Endodermal cell (in vitro differentiated cells): ENCODE measurements around the gene SNX9. TPM values are rescaled to one million over a fixed set of nuclear protein-coding genes. Genes with fewer than 3 reads are reported as not detected.

Experiments
- DNase-seq: peaks from one replicate; pipeline ENCODE4 v3.0.0-alpha.2; 2017
- H3K27ac ChIP-seq: 2 replicates; pipeline ENCODE4 v1.5.1; 2013; ENCODE audit warnings: mild to moderate bottlenecking, low read depth, low read length, moderate library complexity
- H3K27me3 ChIP-seq: 2 replicates; pipeline ENCODE4 v1.6.1; 2013; ENCODE audit warnings: mild to moderate bottlenecking, low read length, moderate library complexity; ENCODE audit not compliant: insufficient read depth, control insufficient read depth, poor library complexity, severe bottlenecking
- H3K36me3 ChIP-seq: 2 replicates; pipeline ENCODE4 v1.7.0; 2013; ENCODE audit warnings: mild to moderate bottlenecking, low read length, moderate library complexity; ENCODE audit not compliant: control insufficient read depth, insufficient read depth
- H3K4me1 ChIP-seq: one replicate; pipeline ENCODE4 v1.7.0; 2013; ENCODE audit warnings: low read length; ENCODE audit not compliant: control insufficient read depth, insufficient read depth
- H3K4me3 ChIP-seq: 2 replicates; pipeline ENCODE4 v1.5.1; 2013; ENCODE audit warnings: mild to moderate bottlenecking, low read length, moderate library complexity
- H3K9ac ChIP-seq: 2 replicates; pipeline ENCODE4 v1.6.1; 2013; ENCODE audit warnings: mild to moderate bottlenecking, low read length, moderate library complexity; ENCODE audit not compliant: poor library complexity, severe bottlenecking; ENCODE audit errors: extremely low read depth
- H3K9me3 ChIP-seq: 2 replicates; pipeline ENCODE4 v1.6.1; 2013; ENCODE audit warnings: mild to moderate bottlenecking, low read length, moderate library complexity; ENCODE audit not compliant: control insufficient read depth
- H3K27ac Mint-ChIP-seq: 2 replicates; pipeline ENCODE4 v1.8.0; 2020; ENCODE audit warnings: mixed read lengths
- H3K27me3 Mint-ChIP-seq: 2 replicates; pipeline ENCODE4 v1.8.0; 2021; ENCODE audit warnings: mild to moderate bottlenecking, mixed read lengths; ENCODE audit not compliant: insufficient read depth
- H3K36me3 Mint-ChIP-seq: 2 replicates; pipeline ENCODE4 v1.8.0; 2020; ENCODE audit warnings: low read depth, mixed read lengths
- H3K4me1 Mint-ChIP-seq: 2 replicates; pipeline ENCODE4 v1.8.0; 2020; ENCODE audit warnings: mixed read lengths
- H3K4me3 Mint-ChIP-seq: 2 replicates; pipeline ENCODE4 v1.8.0; 2020; ENCODE audit warnings: mild to moderate bottlenecking, moderate library complexity, mixed read lengths
- H3K9me3 Mint-ChIP-seq: 2 replicates; pipeline ENCODE4 v1.8.0; 2020; ENCODE audit warnings: mild to moderate bottlenecking, mixed read lengths
- WGBS, 2 experiments: methylation state at CpG; one replicate each; pipeline versions ENCODE4 v1.1.5 to v1.1.7; 2013; ENCODE audit warnings: missing lambda C conversion rate in 2 of 2, mixed read lengths in 1 of 2; ENCODE audit not compliant: insufficient coverage in 1 of 2, insufficient read length in 1 of 2; 5-methylcytosine and 5-hydroxymethylcytosine counted together
- total RNA-seq, 2 donors: library from RNA; stranded (reverse); fragmentation: NEBNext Ultra II Directional in 1 of 2; extraction: Animal tissue kit (Norgen Biotek cat#: 25700) in 1 of 2; gene quantifications; 2 replicates in 1 of 2; 3 replicates in 1 of 2; pipeline ENCODE4 v1.2.1, GENCODE V29; 2021
- TF ChIP-seq, protein P1 (sequence below): fragments of 200-600 bp; sonication (generic); conservative IDR thresholded peaks from 2 replicates; pipeline ENCODE4 v1.5.0; 2021; ENCODE audit warnings: antibody characterized with exemption, mild to moderate bottlenecking

The SNX9 gene
- total RNA-seq, 2 donors from 2014 or later = 30.6 to 33.0 TPM

DNA sequence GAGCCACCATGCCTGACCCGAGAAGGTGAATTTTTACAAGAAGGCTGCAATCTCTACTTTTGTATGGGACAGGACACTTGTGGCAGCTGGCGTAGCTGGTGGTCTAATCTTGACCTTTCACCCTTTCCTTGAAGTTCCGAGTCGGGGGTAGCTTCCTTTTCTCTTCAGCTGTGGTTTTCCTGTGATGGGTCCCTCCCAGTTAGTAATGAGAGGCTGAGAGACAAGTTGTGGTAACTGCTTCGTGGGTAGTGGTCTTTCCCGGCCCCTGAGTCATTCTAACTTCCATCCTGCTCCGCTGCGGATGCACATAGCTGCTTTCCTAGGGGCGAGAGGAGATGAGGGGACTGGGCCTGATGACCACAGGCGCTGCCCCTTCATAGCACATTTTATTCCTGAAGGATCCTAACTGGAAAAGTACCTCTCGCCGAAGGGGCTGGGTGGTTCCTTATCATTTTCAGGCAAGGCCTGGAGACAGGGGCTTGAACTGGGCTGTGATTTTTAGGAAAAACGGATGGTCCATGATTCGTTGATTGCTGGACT lies 161.7 kb downstream of the SNX9 start:
- H3K4me1 ChIP-seq = peaks cover 9% of the 10 kb centered on the region

DNA sequence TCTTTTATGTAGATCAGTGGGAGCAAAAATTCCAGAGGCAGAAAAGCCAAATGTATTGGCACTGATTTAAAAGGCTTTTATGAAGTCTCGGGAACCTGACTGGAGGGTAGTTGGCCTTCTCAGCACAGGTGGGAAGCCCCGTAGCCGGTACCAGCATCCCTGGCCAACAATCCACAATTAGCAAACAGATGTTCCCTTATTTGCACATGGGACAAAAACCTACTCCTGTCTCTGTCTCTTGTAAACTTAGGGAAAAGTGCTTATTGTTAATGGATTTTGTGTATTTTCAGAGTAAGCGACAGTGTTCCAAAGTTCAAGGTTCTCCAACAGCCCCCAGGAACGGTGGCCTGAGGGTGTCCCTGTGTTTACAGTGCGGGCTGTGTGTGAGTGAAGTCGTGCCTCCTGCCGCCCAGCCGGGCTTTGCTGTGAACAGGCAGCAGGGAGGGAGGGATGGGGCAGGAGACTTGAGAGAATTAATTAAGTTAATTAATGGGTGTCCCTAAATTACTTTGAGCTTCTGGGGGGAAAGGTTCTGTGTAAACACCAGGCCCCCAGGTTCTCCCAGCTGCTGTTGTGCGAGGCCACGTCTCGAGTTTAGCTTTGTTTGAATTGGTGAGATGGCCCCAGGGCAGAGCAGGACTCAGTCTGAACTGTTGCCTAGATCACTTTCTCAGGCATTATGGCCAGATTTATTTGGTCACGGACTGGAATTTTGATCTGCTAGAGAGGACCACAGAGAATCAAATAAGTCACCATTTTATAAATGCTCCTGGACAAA lies 162.5 kb downstream of the SNX9 start:
- H3K9ac ChIP-seq = peak overlapping the region; percentile 23
- peak overlapping the region; percentile 86 for H3K27ac Mint-ChIP-seq
- no peak overlapping the region for H3K4me3 ChIP-seq
- DNase-seq = peak; percentile 71
- H3K9me3 ChIP-seq = no peaks in the 10 kb centered on the region
- H3K27ac ChIP-seq = peak overlapping the region; percentile 19
- WGBS, 2 experiments = 60 to 66% methylated on average over 4 to 13 of the region's 13 CpGs
- H3K4me1 Mint-ChIP-seq = peaks cover 28% of the 10 kb centered on the region
- TF ChIP-seq, protein P1, sequence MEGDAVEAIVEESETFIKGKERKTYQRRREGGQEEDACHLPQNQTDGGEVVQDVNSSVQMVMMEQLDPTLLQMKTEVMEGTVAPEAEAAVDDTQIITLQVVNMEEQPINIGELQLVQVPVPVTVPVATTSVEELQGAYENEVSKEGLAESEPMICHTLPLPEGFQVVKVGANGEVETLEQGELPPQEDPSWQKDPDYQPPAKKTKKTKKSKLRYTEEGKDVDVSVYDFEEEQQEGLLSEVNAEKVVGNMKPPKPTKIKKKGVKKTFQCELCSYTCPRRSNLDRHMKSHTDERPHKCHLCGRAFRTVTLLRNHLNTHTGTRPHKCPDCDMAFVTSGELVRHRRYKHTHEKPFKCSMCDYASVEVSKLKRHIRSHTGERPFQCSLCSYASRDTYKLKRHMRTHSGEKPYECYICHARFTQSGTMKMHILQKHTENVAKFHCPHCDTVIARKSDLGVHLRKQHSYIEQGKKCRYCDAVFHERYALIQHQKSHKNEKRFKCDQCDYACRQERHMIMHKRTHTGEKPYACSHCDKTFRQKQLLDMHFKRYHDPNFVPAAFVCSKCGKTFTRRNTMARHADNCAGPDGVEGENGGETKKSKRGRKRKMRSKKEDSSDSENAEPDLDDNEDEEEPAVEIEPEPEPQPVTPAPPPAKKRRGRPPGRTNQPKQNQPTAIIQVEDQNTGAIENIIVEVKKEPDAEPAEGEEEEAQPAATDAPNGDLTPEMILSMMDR = no peak
- no peaks in the 10 kb centered on the region for H3K36me3 Mint-ChIP-seq
- H3K27me3 ChIP-seq = no peaks in the 10 kb centered on the region
- H3K4me3 Mint-ChIP-seq = no peak overlapping the region
- H3K4me1 ChIP-seq = peaks cover 9% of the 10 kb centered on the region
- H3K9me3 Mint-ChIP-seq = no peaks in the 10 kb centered on the region
- peaks cover 7% of the 10 kb centered on the region for H3K27me3 Mint-ChIP-seq
- H3K36me3 ChIP-seq = no peaks in the 10 kb centered on the region

More for the DNA sequence above, 161.7 kb downstream of the SNX9 start:
- Histone ChIP-seq H3K27ac (no peak overlapping the region), H3K9ac (no peak overlapping the region), H3K27me3 (no peaks in the 10 kb centered on the region), H3K9me3 (no peaks in the 10 kb centered on the region), H3K4me3 (no peak overlapping the region), H3K36me3 (no peaks in the 10 kb centered on the region)
- Mint-ChIP-seq H3K27ac (peak overlapping the region; percentile 77), H3K27me3 (peaks cover 16% of the 10 kb centered on the region), H3K9me3 (no peaks in the 10 kb centered on the region), H3K36me3 (no peaks in the 10 kb centered on the region), H3K4me3 (no peak overlapping the region), H3K4me1 (peaks cover 24% of the 10 kb centered on the region)
- TF ChIP-seq, protein P1 = no peak
- WGBS, 2 experiments = 86 to 87% methylated on average over 10 to 14 of the region's 14 CpGs
- no peak for DNase-seq

DNA sequence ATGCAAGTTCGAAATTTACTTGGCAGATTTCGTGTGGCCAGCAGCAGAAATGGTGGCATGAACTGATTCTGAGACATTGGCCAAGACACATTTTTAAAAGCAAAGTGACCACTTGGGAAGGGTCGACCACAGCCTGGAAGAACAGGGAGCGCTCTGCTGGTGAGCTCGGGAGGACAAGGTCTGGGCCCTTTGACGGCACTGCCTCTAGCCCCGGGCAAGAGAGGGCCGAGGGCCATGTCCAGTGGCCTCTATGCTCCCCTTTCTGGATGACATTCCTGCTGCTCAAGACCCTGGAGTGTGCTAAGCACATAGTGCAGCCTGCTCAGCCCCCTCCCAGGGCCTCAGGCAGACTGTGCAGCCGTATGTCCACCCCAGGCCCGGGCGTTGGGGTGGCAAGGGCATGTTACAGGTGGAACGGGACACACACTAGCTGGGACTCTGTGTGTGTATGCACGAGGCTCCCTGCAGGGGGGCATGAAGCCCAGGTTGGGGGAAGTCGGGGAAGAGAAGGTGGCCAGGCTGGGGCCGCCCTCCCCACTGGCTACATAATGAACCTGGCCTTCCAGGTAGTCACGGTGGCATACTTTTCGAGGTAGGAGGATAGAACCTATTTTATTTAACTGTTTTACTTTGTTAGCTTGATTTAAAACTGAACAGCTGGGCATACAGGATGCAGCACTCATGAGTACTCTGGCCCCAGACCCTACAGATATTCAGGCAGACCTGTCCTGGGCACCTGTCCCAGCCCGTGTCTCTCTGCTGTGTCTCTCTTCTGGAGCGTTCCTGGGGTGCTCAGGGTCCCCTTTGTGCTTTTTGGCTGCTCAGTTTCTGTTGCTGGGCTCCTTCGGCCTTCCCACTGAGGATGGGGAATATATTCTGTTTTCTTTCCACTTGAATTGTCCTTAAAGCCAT lies 165.0 kb downstream of the SNX9 start:
- WGBS, 2 experiments = 90 to 91% methylated on average over 13 to 20 of the region's 20 CpGs
- Mint-ChIP-seq H3K9me3 (no peaks in the 10 kb centered on the region), H3K4me3 (no peak overlapping the region), H3K27me3 (no peaks in the 10 kb centered on the region), H3K4me1 (peaks cover 36% of the 10 kb centered on the region), H3K27ac (no peak overlapping the region), H3K36me3 (no peaks in the 10 kb centered on the region)
- no peak for DNase-seq
- H3K4me1 ChIP-seq = peaks cover 9% of the 10 kb centered on the region
- H3K9ac ChIP-seq = no peak overlapping the region
- TF ChIP-seq, protein P1 = no peak
- no peak overlapping the region for H3K27ac ChIP-seq
- H3K9me3 ChIP-seq = no peaks in the 10 kb centered on the region
- H3K36me3 ChIP-seq = no peaks in the 10 kb centered on the region
- no peaks in the 10 kb centered on the region for H3K27me3 ChIP-seq
- H3K4me3 ChIP-seq = no peak overlapping the region
